ENCODE measurements around the gene ZXDC. TPM values are rescaled to one million over a fixed set of nuclear protein-coding genes. Genes with fewer than 3 reads are reported as not detected.

ZXDC gene
- total RNA-seq, 1 experiment from 2014 or later, result 28.3 TPM

DNA sequence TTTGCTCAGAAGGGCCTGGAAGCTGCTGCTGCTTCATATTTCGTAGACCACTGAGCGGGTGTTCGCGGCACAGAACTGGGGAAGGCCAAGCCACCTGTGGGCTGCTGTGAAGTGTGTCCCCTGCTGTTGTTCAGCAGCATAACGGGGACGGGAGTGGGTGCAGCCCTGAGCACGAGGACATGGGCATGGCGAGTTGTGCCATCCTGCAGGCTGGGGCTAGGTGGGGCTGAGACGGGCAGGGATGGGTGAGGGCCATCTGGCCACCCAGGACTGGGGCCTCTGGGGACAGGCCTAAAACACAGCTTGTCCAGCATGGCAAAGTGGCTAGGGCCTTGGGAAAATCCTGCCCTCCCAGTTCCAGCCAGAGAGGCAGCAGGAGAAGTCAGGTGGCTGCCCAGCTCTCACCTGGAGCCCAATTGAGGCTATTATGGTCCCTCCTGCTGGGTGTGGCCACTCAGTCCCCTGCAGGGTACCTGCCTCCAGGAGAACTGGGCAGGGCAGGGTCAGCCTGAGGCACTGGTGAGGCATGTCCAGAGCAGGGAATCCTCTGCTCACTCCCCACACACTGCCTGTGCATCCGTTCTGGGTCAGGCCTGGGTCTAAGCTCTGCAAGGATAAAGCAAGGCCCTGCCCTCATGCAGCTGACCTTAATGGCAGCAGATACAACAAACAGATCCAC is 51.5 kb downstream of the ZXDC start:
- Histone ChIP-seq H2BK15ac (ENCODE audit: low read depth, low read length) (no peak overlapping the region), H3K23ac (ENCODE audit: insufficient read length, low read depth, low read length) (no peak overlapping the region), H3K27ac (ENCODE audit: insufficient read length, low read depth, low read length) (no peak overlapping the region), H2BK120ac (ENCODE audit: low read depth, low read length, poor library complexity, severe bottlenecking) (no peak overlapping the region), H3K79me2 (ENCODE audit: insufficient read depth, low read length) (no peaks in the 10 kb centered on the region), H2AK5ac (ENCODE audit: insufficient read length, low read length) (no peak overlapping the region), H3K9me3 (ENCODE audit: control insufficient read depth, low read depth, low read length) (peaks cover 3% of the 10 kb centered on the region), H3K23me2 (ENCODE audit: insufficient read length, low read depth, low read length, poor library complexity, severe bottlenecking) (no peaks in the 10 kb centered on the region), H2BK20ac (ENCODE audit: low read depth, low read length, poor library complexity, severe bottlenecking) (no peak overlapping the region), H2AFZ (ENCODE audit: low read length) (no peak overlapping the region), H4K5ac (ENCODE audit: insufficient read length, low read depth, low read length) (no peak overlapping the region), H2BK12ac (ENCODE audit: insufficient read length, low read depth, low read length) (no peak overlapping the region), H4K91ac (ENCODE audit: insufficient read length, low read depth, low read length) (no peak overlapping the region), H3K4ac (ENCODE audit: low read depth, low read length) (no peak overlapping the region), H3K4me2 (ENCODE audit: insufficient read depth, insufficient read length, low read length) (no peak overlapping the region), H3K9ac (ENCODE audit: extremely low read depth, insufficient read length, low read length) (no peak overlapping the region), H3K56ac (ENCODE audit: insufficient read length, low read depth, low read length) (no peak overlapping the region), H3K18ac (ENCODE audit: insufficient read length, low read depth, low read length) (no peak overlapping the region), H3K79me1 (ENCODE audit: insufficient read depth, low read depth, low read length, poor library complexity, severe bottlenecking) (no peaks in the 10 kb centered on the region), H3K14ac (ENCODE audit: insufficient read depth, low read length) (no peak overlapping the region), H4K20me1 (ENCODE audit: control insufficient read depth, insufficient read depth, insufficient read length) (peaks cover 3% of the 10 kb centered on the region), H3K27me3 (ENCODE audit: insufficient read depth, low read length) (no peaks in the 10 kb centered on the region), H3K4me1 (ENCODE audit: insufficient read depth, low read length) (peaks cover 5% of the 10 kb centered on the region; the same call in 1 of the 2 replicates), H4K8ac (replicated peaks; ENCODE audit: insufficient read length, low read depth, low read length) (no peak overlapping the region), H3T11ph (ENCODE audit: low read length) (no peak overlapping the region), H2BK5ac (ENCODE audit: insufficient read length, low read length) (no peak overlapping the region)
- no peak for DNase-seq
- TF ChIP-seq, protein P1, sequence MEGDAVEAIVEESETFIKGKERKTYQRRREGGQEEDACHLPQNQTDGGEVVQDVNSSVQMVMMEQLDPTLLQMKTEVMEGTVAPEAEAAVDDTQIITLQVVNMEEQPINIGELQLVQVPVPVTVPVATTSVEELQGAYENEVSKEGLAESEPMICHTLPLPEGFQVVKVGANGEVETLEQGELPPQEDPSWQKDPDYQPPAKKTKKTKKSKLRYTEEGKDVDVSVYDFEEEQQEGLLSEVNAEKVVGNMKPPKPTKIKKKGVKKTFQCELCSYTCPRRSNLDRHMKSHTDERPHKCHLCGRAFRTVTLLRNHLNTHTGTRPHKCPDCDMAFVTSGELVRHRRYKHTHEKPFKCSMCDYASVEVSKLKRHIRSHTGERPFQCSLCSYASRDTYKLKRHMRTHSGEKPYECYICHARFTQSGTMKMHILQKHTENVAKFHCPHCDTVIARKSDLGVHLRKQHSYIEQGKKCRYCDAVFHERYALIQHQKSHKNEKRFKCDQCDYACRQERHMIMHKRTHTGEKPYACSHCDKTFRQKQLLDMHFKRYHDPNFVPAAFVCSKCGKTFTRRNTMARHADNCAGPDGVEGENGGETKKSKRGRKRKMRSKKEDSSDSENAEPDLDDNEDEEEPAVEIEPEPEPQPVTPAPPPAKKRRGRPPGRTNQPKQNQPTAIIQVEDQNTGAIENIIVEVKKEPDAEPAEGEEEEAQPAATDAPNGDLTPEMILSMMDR (conservative IDR thresholded peaks at IDR 0.05), result no peak
- WGBS (ENCODE audit: extremely low coverage, insufficient read length, low lambda C conversion rate), result no CpG with 5 or more reads among the region's 10 CpGs
- peaks cover 15 to 21% of the 10 kb centered on the region in 2 experiments for H3K9me3 Mint-ChIP-seq
- no peak overlapping the region for H3K4me3 Mint-ChIP-seq
- peaks cover 12 to 13% of the 10 kb centered on the region in 2 experiments for H3K4me1 Mint-ChIP-seq
- H3K27me3 Mint-ChIP-seq (ENCODE audit: low read depth), result peaks cover 5% of the 10 kb centered on the region
- no peak overlapping the region for H3K27ac Mint-ChIP-seq
- peaks cover 4 to 10% (median 10%) of the 10 kb centered on the region in 3 experiments for H3K36me3 Mint-ChIP-seq (ENCODE audit: insufficient read depth in 1 of 3, low read depth in 3 of 3)
